HUES64 (cell line): ENCODE data around the gene ETFDH.
"Not testable (repeated sequence)": the region's sequence is repeated elsewhere in the genome, so short reads cannot be mapped to it uniquely, and the experiment has no call there.

Source experiments
- H3K27ac ChIP-seq: 2 replicates; pipeline ENCODE4 v1.7.0; 2013; ENCODE audit warnings: low read depth, low read length, inconsistent platforms
- H3K27me3 ChIP-seq: 2 replicates; pipeline ENCODE4 v1.6.1; 2013; ENCODE audit warnings: mild to moderate bottlenecking, low read length; ENCODE audit not compliant: insufficient read depth
- H3K36me3 ChIP-seq: 2 replicates; pipeline ENCODE4 v1.6.1; 2013; ENCODE audit warnings: mild to moderate bottlenecking, low read length; ENCODE audit not compliant: insufficient read depth
- H3K4me1 ChIP-seq: 2 replicates; pipeline ENCODE4 v1.6.1; 2013; ENCODE audit warnings: mild to moderate bottlenecking, low read length, moderate library complexity; ENCODE audit not compliant: insufficient read depth
- H3K4me3 ChIP-seq: 2 replicates; pipeline ENCODE4 v1.5.1; 2013; ENCODE audit warnings: mild to moderate bottlenecking, low read length, moderate library complexity
- H3K9ac ChIP-seq: 2 replicates; pipeline ENCODE4 v1.6.1; 2013; ENCODE audit warnings: mild to moderate bottlenecking, low read depth, low read length
- H3K9me3 ChIP-seq: 2 replicates; pipeline ENCODE4 v1.6.1; 2013; ENCODE audit warnings: low read depth, low read length; ENCODE audit not compliant: insufficient read depth
- WGBS: fragments of 150-250, 120-280 bp; methylation state at CpG from one replicate; pipeline ENCODE4 v1.1.7; 2013; ENCODE audit warnings: missing lambda C conversion rate; 5-methylcytosine and 5-hydroxymethylcytosine counted together

ETFDH gene

GRCh38 chr4:158681629-158682028, 9.5 kb downstream of the ETFDH start:
- H3K27me3 ChIP-seq = no peaks in the 10 kb centered on the region
- no peaks in the 10 kb centered on the region for H3K36me3 ChIP-seq
- H3K4me3 ChIP-seq = no peak overlapping the region
- no peak overlapping the region for H3K27ac ChIP-seq
- no peaks in the 10 kb centered on the region for H3K9me3 ChIP-seq
- 100% methylated on average over 1 of the region's 1 CpG for WGBS
- no peak overlapping the region for H3K9ac ChIP-seq
- peaks cover 5% of the 10 kb centered on the region; the same call in 1 of the 2 replicates for H3K4me1 ChIP-seq

DNA sequence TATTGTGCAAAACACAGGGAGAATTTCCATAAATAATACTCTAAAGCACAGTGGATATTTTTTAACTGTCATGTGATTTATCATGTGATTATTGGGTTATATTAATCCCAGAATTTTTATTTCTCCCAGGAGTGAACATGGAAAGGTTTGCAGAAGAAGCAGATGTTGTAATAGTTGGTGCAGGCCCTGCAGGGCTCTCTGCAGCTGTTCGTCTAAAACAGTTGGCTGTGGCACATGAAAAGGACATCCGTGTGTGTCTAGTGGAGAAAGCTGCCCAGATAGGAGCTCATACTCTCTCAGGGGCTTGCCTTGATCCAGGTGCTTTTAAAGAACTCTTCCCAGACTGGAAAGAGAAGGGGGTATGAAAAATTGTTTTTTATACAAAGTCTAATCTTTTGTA, 10.0 kb downstream of the ETFDH start:
- Histone ChIP-seq H3K27me3 (no peaks in the 10 kb centered on the region), H3K9ac (no peak overlapping the region), H3K4me1 (peaks cover 5% of the 10 kb centered on the region; the same call in 1 of the 2 replicates), H3K4me3 (no peak overlapping the region), H3K9me3 (no peaks in the 10 kb centered on the region), H3K27ac (no peak overlapping the region), H3K36me3 (no peaks in the 10 kb centered on the region)
- 88% methylated on average over 2 of the region's 2 CpGs for WGBS

- H3K4me1 ChIP-seq = peaks cover 9% of the 10 kb centered on the region
Observed at GRCh38 chr4:158688813-158689212, 16.7 kb downstream of the ETFDH start.

DNA sequence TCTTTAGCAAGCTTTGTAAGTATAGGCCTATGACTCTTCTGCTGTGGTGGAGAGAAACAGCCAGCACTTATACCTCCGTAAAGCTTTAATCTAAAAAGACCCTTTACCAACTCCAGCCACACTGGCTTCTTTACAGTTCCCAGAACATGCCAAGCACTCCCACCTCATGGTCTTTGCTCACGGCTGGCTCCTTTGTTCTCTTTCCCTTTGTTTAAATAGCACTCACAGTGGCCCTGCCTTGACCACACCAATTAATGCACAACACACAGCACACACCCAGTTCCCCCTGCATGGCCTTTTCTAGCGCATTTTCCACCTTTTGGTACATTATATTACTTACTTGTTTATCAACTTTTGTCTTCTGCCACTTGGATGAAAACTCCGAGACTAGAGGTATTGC, 32.2 kb downstream of the ETFDH start:
- no peak overlapping the region for H3K27ac ChIP-seq
- peaks cover 31% of the 10 kb centered on the region for H3K36me3 ChIP-seq
- no peak overlapping the region for H3K4me3 ChIP-seq
- H3K27me3 ChIP-seq = no peaks in the 10 kb centered on the region
- 84% methylated on average over 4 of the region's 4 CpGs for WGBS
- H3K9me3 ChIP-seq = no peaks in the 10 kb centered on the region
- H3K4me1 ChIP-seq = no peaks in the 10 kb centered on the region
- no peak overlapping the region for H3K9ac ChIP-seq

More at GRCh38 chr4:158688813-158689212, 16.7 kb downstream of the ETFDH start:
- H3K36me3 ChIP-seq = no peaks in the 10 kb centered on the region
- 0 out of 2 replicates have a peak overlapping the region, but pooled peaks have one; percentile 30 for H3K9ac ChIP-seq
- no CpG with 5 or more reads among the region's 1 CpG for WGBS
- H3K4me3 ChIP-seq = no peak overlapping the region
- H3K27ac ChIP-seq = peak overlapping the region; percentile 24; the same call in 1 of the 2 replicates
- H3K27me3 ChIP-seq = no peaks in the 10 kb centered on the region
- H3K9me3 ChIP-seq = no peaks in the 10 kb centered on the region

DNA sequence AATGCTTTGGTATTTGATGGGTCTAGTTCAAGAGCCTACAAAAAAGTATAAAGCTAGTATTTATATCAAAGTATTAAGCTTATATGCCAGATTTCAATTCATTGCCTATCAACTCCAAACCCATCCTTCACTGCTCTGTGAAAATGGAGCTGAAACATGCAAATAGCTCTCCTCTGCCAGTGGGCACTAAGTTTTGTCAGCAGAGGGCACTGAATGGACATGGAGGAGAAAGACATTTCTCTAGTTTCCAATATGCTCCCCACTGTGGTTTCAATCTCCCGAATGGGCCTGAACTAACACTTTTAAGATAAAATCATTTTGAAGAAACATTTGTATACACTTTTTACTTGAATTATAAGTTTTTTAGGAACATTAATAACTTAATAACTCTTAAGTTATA, 38.7 kb downstream of the ETFDH start:
- H3K27me3 ChIP-seq = no peaks in the 10 kb centered on the region
- H3K27ac ChIP-seq = no peak overlapping the region
- no peaks in the 10 kb centered on the region for H3K4me1 ChIP-seq
- WGBS = no CpG with 5 or more reads among the region's 1 CpG
- H3K9ac ChIP-seq = no peak overlapping the region
- H3K36me3 ChIP-seq = peaks cover 94% of the 10 kb centered on the region
- no peak overlapping the region for H3K4me3 ChIP-seq
- no peaks in the 10 kb centered on the region for H3K9me3 ChIP-seq

GRCh38 chr4:158712622-158713021, 40.5 kb downstream of the ETFDH start:
- H3K36me3 ChIP-seq = peaks cover 97% of the 10 kb centered on the region
- not testable (repeated sequence) for H3K27ac ChIP-seq, H3K4me3 ChIP-seq, H3K4me1 ChIP-seq, H3K27me3 ChIP-seq, H3K9me3 ChIP-seq, H3K9ac ChIP-seq
- WGBS = 92% methylated on average over 4 of the region's 4 CpGs

DNA sequence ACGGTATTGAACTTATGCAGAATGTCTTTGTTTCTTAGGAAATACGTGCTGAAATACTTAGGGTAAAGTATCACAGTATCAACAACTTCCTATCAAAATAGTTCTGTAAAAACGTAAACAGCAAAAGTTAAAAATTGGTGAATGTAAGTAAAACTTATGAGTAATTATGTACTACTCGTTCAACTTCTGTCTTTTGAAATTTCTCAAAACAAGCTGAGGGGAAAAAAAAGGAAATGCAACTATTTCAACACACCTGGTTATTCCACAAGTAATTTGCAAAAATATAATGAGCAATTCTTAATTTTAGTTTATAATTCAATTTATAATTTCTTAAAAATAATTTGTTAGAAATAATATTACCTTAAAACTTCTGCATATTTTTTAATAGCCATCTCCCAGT, 42.8 kb downstream of the ETFDH start:
- no peak overlapping the region for H3K27ac ChIP-seq
- no peak overlapping the region for H3K9ac ChIP-seq
- whole genome bisulfite sequencing = 100% methylated on average over 1 of the region's 4 CpGs
- H3K36me3 ChIP-seq = peaks cover 97% of the 10 kb centered on the region
- H3K4me1 ChIP-seq = no peaks in the 10 kb centered on the region
- no peak overlapping the region for H3K4me3 ChIP-seq
- H3K27me3 ChIP-seq = no peaks in the 10 kb centered on the region
- H3K9me3 ChIP-seq = no peaks in the 10 kb centered on the region

DNA sequence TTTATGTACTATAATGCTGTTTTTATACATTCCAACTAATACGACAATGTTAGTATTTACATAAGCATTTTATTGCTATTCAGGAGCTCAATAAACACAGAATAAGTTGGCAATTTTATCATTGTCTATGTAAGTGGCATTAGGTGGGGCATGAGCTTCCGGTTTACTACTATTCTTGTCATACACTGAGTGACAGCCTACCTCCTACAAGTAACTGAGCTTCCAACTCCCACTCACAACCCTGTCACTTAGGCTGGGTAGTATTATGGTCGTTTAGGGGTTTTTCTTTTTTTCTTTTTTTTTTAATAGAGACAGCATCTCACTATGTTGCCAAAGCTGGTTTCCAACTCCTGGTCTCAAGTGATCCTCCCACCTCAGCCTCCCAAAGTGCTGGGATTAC, 43.7 kb downstream of the ETFDH start:
- Histone ChIP-seq H3K27ac (no peak overlapping the region), H3K4me3 (no peak overlapping the region), H3K36me3 (peaks cover 95% of the 10 kb centered on the region), H3K27me3 (no peaks in the 10 kb centered on the region), H3K9me3 (no peaks in the 10 kb centered on the region), H3K4me1 (no peaks in the 10 kb centered on the region), H3K9ac (no peak overlapping the region)
- WGBS = no CpG with 5 or more reads among the region's 3 CpGs

- Histone ChIP-seq H3K4me3 (peak overlapping the region; percentile 82), H3K4me1 (0 out of 2 replicates have a peak, but pooled peaks cover 4% of the 10 kb centered on the region), H3K27me3 (peaks cover 6% of the 10 kb centered on the region; the same call in 1 of the 2 replicates), H3K27ac (no peak overlapping the region), H3K36me3 (peaks cover 49% of the 10 kb centered on the region), H3K9ac (peak overlapping the region; percentile 81; the same call in 1 of the 2 replicates), H3K9me3 (no peaks in the 10 kb centered on the region)
- WGBS = 96% methylated on average over 1 of the region's 1 CpG
Observed at GRCh38 chr4:158721680-158722079, 49.6 kb downstream of the ETFDH start.

DNA sequence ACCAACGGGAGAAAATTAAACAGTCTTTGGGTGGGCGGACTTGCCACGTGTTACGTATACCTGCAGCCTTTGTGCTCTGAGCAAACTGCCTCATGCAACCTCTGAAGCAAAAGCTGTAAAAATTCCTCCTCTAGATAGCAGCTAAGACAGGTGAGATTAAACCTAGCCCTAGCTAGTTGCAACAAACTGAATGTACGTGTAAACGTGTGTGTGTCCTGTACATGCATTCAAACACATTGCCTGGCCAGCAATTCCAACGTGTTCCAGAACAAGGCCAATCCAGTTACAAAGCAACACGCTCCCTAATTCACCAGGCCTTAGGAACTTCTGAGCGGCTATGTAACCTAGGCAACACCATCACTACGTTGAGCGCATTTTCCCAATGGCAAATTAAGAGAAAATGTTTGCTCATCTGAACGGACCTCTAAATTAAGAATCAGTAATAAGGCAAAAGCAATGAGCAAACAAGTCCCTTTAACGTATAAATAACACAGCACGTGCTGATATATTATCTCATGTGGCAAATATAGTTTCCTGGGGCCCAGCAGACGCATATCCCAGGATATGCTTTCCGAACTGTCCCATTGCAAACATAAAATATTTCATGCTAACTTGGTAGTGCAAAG, 50.3 kb downstream of the ETFDH start:
- peak overlapping the region; percentile 81 for H3K9ac ChIP-seq
- peak overlapping the region; percentile 82 for H3K4me3 ChIP-seq
- 0 out of 2 replicates have a peak, but pooled peaks cover 4% of the 10 kb centered on the region for H3K4me1 ChIP-seq
- H3K36me3 ChIP-seq = peaks cover 41% of the 10 kb centered on the region
- no peaks in the 10 kb centered on the region for H3K9me3 ChIP-seq
- WGBS = 16% methylated on average over 16 of the region's 16 CpGs
- H3K27me3 ChIP-seq = peaks cover 6% of the 10 kb centered on the region; the same call in 1 of the 2 replicates
- peak overlapping the region; percentile 77 for H3K27ac ChIP-seq

DNA sequence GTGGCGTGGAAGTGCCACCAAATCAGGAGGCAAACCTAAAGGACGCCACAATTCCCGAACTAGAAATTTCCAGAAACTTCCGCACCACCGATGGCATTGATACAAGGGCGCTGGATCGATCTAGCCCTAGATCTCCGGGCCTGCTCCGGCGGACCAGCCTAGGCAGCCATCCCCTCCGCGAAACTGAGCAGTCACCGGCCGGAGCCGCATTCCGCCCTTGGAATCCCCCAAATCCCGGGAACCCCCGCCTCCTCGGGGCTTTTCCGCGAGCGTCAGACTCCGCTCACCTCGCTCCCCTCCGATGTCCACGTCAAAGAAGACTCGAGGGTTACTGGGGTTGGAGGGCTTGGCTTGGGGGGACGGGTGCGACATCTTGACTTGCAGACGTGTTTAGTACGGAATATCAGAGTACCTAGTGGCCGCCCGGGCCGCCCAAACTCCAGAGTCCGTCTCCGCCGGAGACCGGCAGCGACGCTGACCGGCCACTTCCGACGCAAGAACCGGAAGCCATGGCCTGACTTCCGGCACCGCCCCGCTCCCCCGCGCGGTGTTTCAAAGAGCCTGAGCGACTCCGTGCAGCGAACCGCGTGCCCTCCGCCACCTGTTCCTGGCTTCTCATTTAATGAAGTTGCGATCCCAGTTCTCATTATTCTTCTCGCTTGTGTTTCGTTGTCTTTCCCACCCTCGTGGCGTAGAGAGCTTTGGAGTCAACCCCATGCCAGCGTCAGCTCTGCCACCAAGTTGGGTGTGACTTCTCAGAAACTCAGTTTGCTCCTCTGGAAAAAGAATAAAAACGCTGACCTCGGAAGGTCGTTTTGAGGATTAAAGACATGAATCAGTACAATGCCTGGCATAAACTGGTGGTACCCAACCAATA, 51.1 kb downstream of the ETFDH start, which contains the start of gene PPID:
Gene PPID, minus strand, starts transcription at position 480 of the 877 bp plus-strand sequence. Its CDS starts 108 bp downstream, at position 372.
- H3K4me1 ChIP-seq = 0 out of 2 replicates have a peak, but pooled peaks cover 4% of the 10 kb centered on the region
- no peaks in the 10 kb centered on the region for H3K9me3 ChIP-seq
- under 1% methylated on average over 65 of the region's 65 CpGs for WGBS
- H3K27ac ChIP-seq = peak within 1 kb of the TSS; percentile 77
- H3K27me3 ChIP-seq = peaks cover 6% of the 10 kb centered on the region
- H3K4me3 ChIP-seq = peak within 1 kb of the TSS; percentile 82
- peak within 1 kb of the TSS; percentile 81 for H3K9ac ChIP-seq
- peaks cover 34% of the 10 kb centered on the region for H3K36me3 ChIP-seq
